ENCODE results near the gene NIN.

NIN gene

GRCh38 chr14:50726372-50727107, 104.4 kb downstream of the NIN start:
- DNase-seq = no peak
- H2BK15ac ChIP-seq (replicated peaks; ENCODE audit: low read depth) = no peak overlapping the region
- no peak overlapping the region for H2BK120ac ChIP-seq (ENCODE audit: low read depth, low read length)
- no peak overlapping the region for H3K56ac ChIP-seq (ENCODE audit: low read length)
- H2BK5ac ChIP-seq (ENCODE audit: low read length) = no peak overlapping the region
- no peaks in the 10 kb centered on the region for H3K4me1 ChIP-seq (ENCODE audit: control insufficient read depth, low read depth, low read length)
- H3K36me3 ChIP-seq (ENCODE audit: control insufficient read depth, insufficient read depth, low read length) = peaks cover 3% of the 10 kb centered on the region
- H4K5ac ChIP-seq (ENCODE audit: low read length) = no peak overlapping the region
- H3K4ac ChIP-seq (ENCODE audit: low read depth, low read length) = no peak overlapping the region
- H3K4me2 ChIP-seq (ENCODE audit: low read length) = no peak overlapping the region
- WGBS (ENCODE audit: extremely low coverage, insufficient coverage, low lambda C conversion rate) = no CpG with 5 or more reads among the region's 3 CpGs
- H4K8ac ChIP-seq (ENCODE audit: low read depth, low read length) = no peak overlapping the region
- H2AK5ac ChIP-seq (ENCODE audit: low read length) = no peak overlapping the region
- H3K9ac ChIP-seq (ENCODE audit: low read length) = no peak overlapping the region
- no peak overlapping the region for H3K4me3 ChIP-seq (ENCODE audit: low read length)
- no peaks in the 10 kb centered on the region for H3K79me2 ChIP-seq (ENCODE audit: control insufficient read depth, insufficient read depth, low read length)
- no peaks in the 10 kb centered on the region for H3K79me1 ChIP-seq (ENCODE audit: low read length)
- no peaks in the 10 kb centered on the region for H3K27me3 ChIP-seq (ENCODE audit: insufficient read depth, low read length, poor library complexity)
- no peak overlapping the region for H3K23ac ChIP-seq (ENCODE audit: low read length)
- no peak overlapping the region for H3K18ac ChIP-seq (ENCODE audit: low read length)
- no peak overlapping the region for H3K27ac ChIP-seq (ENCODE audit: low read depth, low read length)

- Histone ChIP-seq H3K27me3 (ENCODE audit: insufficient read depth, low read length, poor library complexity) (no peaks in the 10 kb centered on the region), H3K36me3 (ENCODE audit: control insufficient read depth, insufficient read depth, low read length) (peaks cover 3% of the 10 kb centered on the region), H4K8ac (ENCODE audit: low read depth, low read length) (no peak overlapping the region), H3K4me1 (ENCODE audit: control insufficient read depth, low read depth, low read length) (no peaks in the 10 kb centered on the region), H3K23ac (ENCODE audit: low read length) (no peak overlapping the region), H2AK5ac (ENCODE audit: low read length) (no peak overlapping the region), H2BK120ac (ENCODE audit: low read depth, low read length) (no peak overlapping the region), H3K56ac (ENCODE audit: low read length) (no peak overlapping the region), H3K4me3 (ENCODE audit: low read length) (no peak overlapping the region), H4K5ac (ENCODE audit: low read length) (no peak overlapping the region), H3K4me2 (ENCODE audit: low read length) (no peak overlapping the region), H3K27ac (ENCODE audit: low read depth, low read length) (no peak overlapping the region), H2BK5ac (ENCODE audit: low read length) (no peak overlapping the region), H3K79me1 (ENCODE audit: low read length) (no peaks in the 10 kb centered on the region), H3K4ac (ENCODE audit: low read depth, low read length) (no peak overlapping the region), H3K79me2 (ENCODE audit: control insufficient read depth, insufficient read depth, low read length) (no peaks in the 10 kb centered on the region), H3K18ac (ENCODE audit: low read length) (no peak overlapping the region), H3K9ac (ENCODE audit: low read length) (no peak overlapping the region), H2BK15ac (replicated peaks; ENCODE audit: low read depth) (no peak overlapping the region)
- DNase-seq = no peak
- WGBS (ENCODE audit: extremely low coverage, insufficient coverage, low lambda C conversion rate) = no CpG with 5 or more reads among the region's 5 CpGs
Measured at GRCh38 chr14:50725761-50726160, 105.2 kb downstream of the NIN start.

DNA sequence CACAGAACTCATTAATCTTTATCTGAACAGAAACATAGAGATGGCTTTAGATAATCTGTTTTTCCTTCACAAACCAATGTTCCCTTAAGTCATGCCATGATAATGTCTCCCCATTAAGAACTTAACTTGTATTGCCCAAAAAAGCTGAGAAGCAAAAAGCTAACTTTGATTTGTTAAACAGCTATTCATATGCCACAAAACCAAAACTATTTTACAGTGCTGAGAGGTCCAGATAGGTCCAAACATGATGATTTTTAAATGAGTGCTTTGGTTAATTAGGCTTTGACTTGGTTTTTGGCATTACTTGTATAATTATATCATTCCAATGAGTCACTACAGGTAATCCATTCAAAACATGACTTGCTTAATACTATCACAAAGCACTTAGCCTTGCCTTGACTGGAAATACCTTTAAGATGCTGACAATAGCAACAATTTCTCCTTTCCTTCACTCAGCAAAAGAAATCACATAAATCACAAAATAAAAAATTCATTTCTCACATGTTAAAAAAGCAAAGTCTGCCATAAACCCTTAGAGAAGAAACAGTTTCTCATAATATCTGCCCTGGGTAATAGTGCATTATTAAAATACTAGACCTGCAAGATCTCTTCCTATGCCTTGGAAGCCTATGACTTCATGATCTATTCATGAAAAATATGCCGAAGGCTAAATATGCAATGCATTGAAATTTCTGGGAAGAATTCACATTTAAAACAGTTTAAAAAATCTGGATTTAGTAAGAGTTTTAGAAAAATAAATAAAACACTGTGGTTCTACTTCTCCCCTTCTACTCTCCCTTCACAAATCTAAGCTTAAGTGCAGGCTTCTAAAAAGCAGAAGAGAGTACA, 110.8 kb downstream of the NIN start:
- Histone ChIP-seq H3K23ac (ENCODE audit: low read length) (no peak overlapping the region), H2BK15ac (replicated peaks; ENCODE audit: low read depth) (no peak overlapping the region), H3K18ac (ENCODE audit: low read length) (no peak overlapping the region), H3K4me3 (ENCODE audit: low read length) (no peak overlapping the region), H3K4ac (ENCODE audit: low read depth, low read length) (no peak overlapping the region), H3K27ac (ENCODE audit: low read depth, low read length) (no peak overlapping the region), H2BK120ac (ENCODE audit: low read depth, low read length) (no peak overlapping the region), H3K79me1 (ENCODE audit: low read length) (no peaks in the 10 kb centered on the region), H3K4me2 (ENCODE audit: low read length) (no peak overlapping the region), H3K79me2 (ENCODE audit: control insufficient read depth, insufficient read depth, low read length) (no peaks in the 10 kb centered on the region), H4K8ac (ENCODE audit: low read depth, low read length) (no peak overlapping the region), H4K5ac (ENCODE audit: low read length) (no peak overlapping the region), H3K27me3 (ENCODE audit: insufficient read depth, low read length, poor library complexity) (no peaks in the 10 kb centered on the region), H3K4me1 (ENCODE audit: control insufficient read depth, low read depth, low read length) (no peaks in the 10 kb centered on the region), H3K56ac (ENCODE audit: low read length) (no peak overlapping the region), H2AK5ac (ENCODE audit: low read length) (no peak overlapping the region), H3K36me3 (ENCODE audit: control insufficient read depth, insufficient read depth, low read length) (peaks cover 2% of the 10 kb centered on the region), H3K9ac (ENCODE audit: low read length) (no peak overlapping the region), H2BK5ac (ENCODE audit: low read length) (no peak overlapping the region)
- DNase-seq = no peak
- no CpG with 5 or more reads among the region's 1 CpG for WGBS (ENCODE audit: extremely low coverage, insufficient coverage, low lambda C conversion rate)

DNA sequence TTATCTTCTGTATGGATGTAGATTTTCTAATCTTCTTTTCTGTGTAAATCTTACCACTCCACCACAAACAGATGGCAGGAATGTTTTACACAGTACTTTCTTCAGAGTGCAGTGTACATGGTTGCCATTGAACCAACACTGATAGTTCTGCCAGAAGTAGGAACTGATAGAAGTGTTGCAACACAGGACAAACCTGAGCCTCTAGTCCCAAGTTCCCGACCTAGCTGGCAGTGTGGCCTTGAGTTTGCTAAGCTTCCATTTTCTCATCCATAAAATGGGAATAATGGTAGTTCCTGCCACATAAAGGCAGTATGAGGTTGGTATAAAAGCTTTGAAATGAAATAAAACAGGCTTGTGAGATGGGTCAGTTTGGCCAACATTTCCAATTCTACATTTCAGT, 112.0 kb downstream of the NIN start:
- H3K9ac ChIP-seq (ENCODE audit: low read length) = no peak overlapping the region
- no peak overlapping the region for H2BK5ac ChIP-seq (ENCODE audit: low read length)
- no peak overlapping the region for H3K23ac ChIP-seq (ENCODE audit: low read length)
- H3K4me2 ChIP-seq (ENCODE audit: low read length) = no peak overlapping the region
- no peak overlapping the region for H2BK120ac ChIP-seq (ENCODE audit: low read depth, low read length)
- H4K8ac ChIP-seq (ENCODE audit: low read depth, low read length) = no peak overlapping the region
- no peak for DNase-seq
- H2AK5ac ChIP-seq (ENCODE audit: low read length) = no peak overlapping the region
- H3K56ac ChIP-seq (ENCODE audit: low read length) = no peak overlapping the region
- H3K4ac ChIP-seq (ENCODE audit: low read depth, low read length) = no peak overlapping the region
- H3K4me1 ChIP-seq (ENCODE audit: control insufficient read depth, low read depth, low read length) = no peaks in the 10 kb centered on the region
- H3K18ac ChIP-seq (ENCODE audit: low read length) = no peak overlapping the region
- WGBS (ENCODE audit: extremely low coverage, insufficient coverage, low lambda C conversion rate) = no CpG with 5 or more reads among the region's 1 CpG
- no peaks in the 10 kb centered on the region for H3K79me2 ChIP-seq (ENCODE audit: control insufficient read depth, insufficient read depth, low read length)
- no peak overlapping the region for H3K27ac ChIP-seq (ENCODE audit: low read depth, low read length)
- H3K36me3 ChIP-seq (ENCODE audit: control insufficient read depth, insufficient read depth, low read length) = no peaks in the 10 kb centered on the region
- no peaks in the 10 kb centered on the region for H3K27me3 ChIP-seq (ENCODE audit: insufficient read depth, low read length, poor library complexity)
- no peak overlapping the region for H3K4me3 ChIP-seq (ENCODE audit: low read length)
- no peaks in the 10 kb centered on the region for H3K79me1 ChIP-seq (ENCODE audit: low read length)
- H4K5ac ChIP-seq (ENCODE audit: low read length) = no peak overlapping the region
- no peak overlapping the region for H2BK15ac ChIP-seq (replicated peaks; ENCODE audit: low read depth)

GRCh38 chr14:50717811-50718210, 113.2 kb downstream of the NIN start:
- no peak overlapping the region for H3K23ac ChIP-seq (ENCODE audit: low read length)
- H3K27me3 ChIP-seq (ENCODE audit: insufficient read depth, low read length, poor library complexity) = no peaks in the 10 kb centered on the region
- H3K9ac ChIP-seq (ENCODE audit: low read length) = no peak overlapping the region
- H4K8ac ChIP-seq (ENCODE audit: low read depth, low read length) = no peak overlapping the region
- no peak for DNase-seq
- no peak overlapping the region for H3K27ac ChIP-seq (ENCODE audit: low read depth, low read length)
- H3K4me3 ChIP-seq (ENCODE audit: low read length) = no peak overlapping the region
- H2BK120ac ChIP-seq (ENCODE audit: low read depth, low read length) = no peak overlapping the region
- no peak overlapping the region for H2AK5ac ChIP-seq (ENCODE audit: low read length)
- no peak overlapping the region for H3K4ac ChIP-seq (ENCODE audit: low read depth, low read length)
- H2BK15ac ChIP-seq (replicated peaks; ENCODE audit: low read depth) = no peak overlapping the region
- no peak overlapping the region for H3K4me2 ChIP-seq (ENCODE audit: low read length)
- no peak overlapping the region for H4K5ac ChIP-seq (ENCODE audit: low read length)
- no peaks in the 10 kb centered on the region for H3K79me2 ChIP-seq (ENCODE audit: control insufficient read depth, insufficient read depth, low read length)
- no peak overlapping the region for H3K18ac ChIP-seq (ENCODE audit: low read length)
- no peak overlapping the region for H2BK5ac ChIP-seq (ENCODE audit: low read length)
- no CpG with 5 or more reads among the region's 7 CpGs for WGBS (ENCODE audit: extremely low coverage, insufficient coverage, low lambda C conversion rate)
- H3K79me1 ChIP-seq (ENCODE audit: low read length) = no peaks in the 10 kb centered on the region
- H3K36me3 ChIP-seq (ENCODE audit: control insufficient read depth, insufficient read depth, low read length) = no peaks in the 10 kb centered on the region
- no peaks in the 10 kb centered on the region for H3K4me1 ChIP-seq (ENCODE audit: control insufficient read depth, low read depth, low read length)
- no peak overlapping the region for H3K56ac ChIP-seq (ENCODE audit: low read length)

Measured in mesendoderm (in vitro differentiated cells).